SK-N-SH (cell line): ENCODE data around the gene UBL4B.

Source experiments
- GABPA ChIP-seq: IDR thresholded peaks from 2 replicates; pipeline ENCODE4 v1.4.0; 2012; ENCODE audit warnings: low read depth, mild to moderate bottlenecking
- MXI1 ChIP-seq: IDR thresholded peaks from 2 replicates; pipeline ENCODE4 v1.6.1; 2012; ENCODE audit warnings: mild to moderate bottlenecking, low read depth, low read length, improper control_type of control experiment
- POLR2AphosphoS5 ChIP-seq: IDR thresholded peaks from 2 replicates; pipeline ENCODE4 v1.6.1; 2012; ENCODE audit warnings: low read depth, low read length
- TF ChIP-seq, protein P1 (sequence below): fragments of 200-600 bp; sonication (generic); IDR thresholded peaks from 2 replicates; pipeline ENCODE4 v1.6.1; 2017; ENCODE audit warnings: antibody characterized with exemption, mild to moderate bottlenecking, moderate library complexity

- TF ChIP-seq, protein P1, sequence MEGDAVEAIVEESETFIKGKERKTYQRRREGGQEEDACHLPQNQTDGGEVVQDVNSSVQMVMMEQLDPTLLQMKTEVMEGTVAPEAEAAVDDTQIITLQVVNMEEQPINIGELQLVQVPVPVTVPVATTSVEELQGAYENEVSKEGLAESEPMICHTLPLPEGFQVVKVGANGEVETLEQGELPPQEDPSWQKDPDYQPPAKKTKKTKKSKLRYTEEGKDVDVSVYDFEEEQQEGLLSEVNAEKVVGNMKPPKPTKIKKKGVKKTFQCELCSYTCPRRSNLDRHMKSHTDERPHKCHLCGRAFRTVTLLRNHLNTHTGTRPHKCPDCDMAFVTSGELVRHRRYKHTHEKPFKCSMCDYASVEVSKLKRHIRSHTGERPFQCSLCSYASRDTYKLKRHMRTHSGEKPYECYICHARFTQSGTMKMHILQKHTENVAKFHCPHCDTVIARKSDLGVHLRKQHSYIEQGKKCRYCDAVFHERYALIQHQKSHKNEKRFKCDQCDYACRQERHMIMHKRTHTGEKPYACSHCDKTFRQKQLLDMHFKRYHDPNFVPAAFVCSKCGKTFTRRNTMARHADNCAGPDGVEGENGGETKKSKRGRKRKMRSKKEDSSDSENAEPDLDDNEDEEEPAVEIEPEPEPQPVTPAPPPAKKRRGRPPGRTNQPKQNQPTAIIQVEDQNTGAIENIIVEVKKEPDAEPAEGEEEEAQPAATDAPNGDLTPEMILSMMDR = no peak
- no peak for TF ChIP-seq MXI1
- TF ChIP-seq GABPA = no peak
- TF ChIP-seq POLR2AphosphoS5 = no peak
Measured at GRCh38 chr1:110068646-110069403, 43.4 kb upstream of the UBL4B start.
